B cell (primary cell): ENCODE measurements around the gene SGSM1. TPM values are rescaled to one million over a fixed set of nuclear protein-coding genes. Genes with fewer than 3 reads are reported as not detected.

Source experiments
- ATAC-seq: fragments of 200-7000 bp; cut with Tn5 transposase; one replicate; pipeline ENCODE4 v1.10.0; 2021; ENCODE audit warnings: low read depth, mild to moderate bottlenecking, moderate number of reproducible peaks, moderate library complexity
- CTCF ChIA-PET: fragments of 350-600 bp; sonication (Branson Sonifier 250); formaldehyde crosslinking; loops from one replicate; lab custom pipeline; 2021; ENCODE audit warnings: antibody characterized with exemption, inconsistent platforms; lab: Charles Lee
- POLR2A ChIA-PET: fragments of 350-600 bp; sonication (Branson Sonifier 250); formaldehyde crosslinking; loops from one replicate; lab custom pipeline; 2021; ENCODE audit warnings: antibody characterized with exemption; lab: Charles Lee
- DNase-seq: peaks from one replicate; pipeline ENCODE4 v3.0.0; 2013
- H2AFZ ChIP-seq: 2 replicates; pipeline ENCODE4 v1.6.1; 2012; ENCODE audit warnings: mild to moderate bottlenecking, low read depth, low read length; ENCODE audit not compliant: insufficient read depth, poor library complexity, severe bottlenecking
- H3K27ac ChIP-seq, 2 donors: 1 replicate in 1 of 2; 2 replicates in 1 of 2; pipeline ENCODE4 v1.5.1; 2012 to 2013; ENCODE audit warnings: low read length in 2 of 2, mild to moderate bottlenecking in 2 of 2, moderate library complexity in 1 of 2
- H3K27me3 ChIP-seq, 4 experiments: fragments of 200-600 bp in 1 of 4; sonication (generic) in 1 of 4; replicated peaks in 1 of 4; 1 replicate in 2 of 4; 2 replicates in 2 of 4; pipeline versions ENCODE4 v1.6.1 to v1.7.0; 2013 to 2016; ENCODE audit warnings: low read length in 3 of 4, mild to moderate bottlenecking in 2 of 4, mixed read lengths in 1 of 4, moderate library complexity in 1 of 4; ENCODE audit not compliant: insufficient read depth in 4 of 4, control insufficient read depth in 3 of 4; ENCODE audit errors: control extremely low read depth in 1 of 4
- H3K36me3 ChIP-seq, 2 experiments: replicated peaks in 1 of 2; 1 replicate in 1 of 2; 2 replicates in 1 of 2; pipeline versions ENCODE4 v1.6.1 to v1.7.1; 2013; ENCODE audit warnings: low read length in 1 of 2; ENCODE audit not compliant: insufficient read depth in 2 of 2, control insufficient read depth in 1 of 2; ENCODE audit errors: control extremely low read depth in 1 of 2, extremely low read depth in 1 of 2
- H3K4me1 ChIP-seq, 2 donors: fragments of 200-600 bp in 1 of 2; sonication (generic) in 1 of 2; 1 replicate in 1 of 2; 2 replicates in 1 of 2; pipeline versions ENCODE4 v1.5.1 to v1.6.1; 2013 to 2017; ENCODE audit warnings: low read length in 2 of 2; ENCODE audit not compliant: control insufficient read depth in 2 of 2, insufficient read depth in 2 of 2
- H3K4me2 ChIP-seq: replicated peaks from 2 replicates; pipeline ENCODE3; 2012; ENCODE audit warnings: mild to moderate bottlenecking, low read depth, low read length; ENCODE audit not compliant: poor library complexity, severe bottlenecking
- H3K4me3 ChIP-seq, 5 experiments: fragments of 200-600 bp in 1 of 5; sonication (generic) in 1 of 5; 1 replicate in 3 of 5; 2 replicates in 2 of 5; pipeline versions ENCODE4 v1.5.1 to v1.7.0; 2011 to 2016; ENCODE audit warnings: low read length in 4 of 5, mild to moderate bottlenecking in 4 of 5, low read depth in 2 of 5, control low read depth in 1 of 5, moderate library complexity in 1 of 5; ENCODE audit not compliant: insufficient read depth in 1 of 5; ENCODE audit errors: control extremely low read depth in 1 of 5, extremely low read depth in 1 of 5
- H3K79me2 ChIP-seq: fragments of 200-600 bp; sonication (generic); one replicate; pipeline ENCODE4 v1.6.0; 2016; ENCODE audit warnings: low read length; ENCODE audit not compliant: control insufficient read depth, insufficient read depth
- H3K9ac ChIP-seq: fragments of 200-600 bp; sonication (generic); 2 replicates; pipeline ENCODE4 v1.6.1; 2017; ENCODE audit warnings: mild to moderate bottlenecking, low read length, moderate library complexity
- H3K9me3 ChIP-seq, 3 donors: one replicate each; pipeline versions ENCODE4 v1.6.1 to v1.7.1; 2013; ENCODE audit warnings: low read length in 2 of 3; ENCODE audit not compliant: control insufficient read depth in 2 of 3, insufficient read depth in 1 of 3; ENCODE audit errors: control extremely low read depth in 1 of 3
- H4K20me1 ChIP-seq: 2 replicates; pipeline ENCODE4 v1.6.0; 2012; ENCODE audit warnings: mild to moderate bottlenecking, low read length; ENCODE audit not compliant: insufficient read depth, control insufficient read depth, poor library complexity, severe bottlenecking
- H3K27ac Mint-ChIP-seq: one replicate; pipeline ENCODE4 v1.8.0; 2021; ENCODE audit warnings: mixed read lengths
- H3K27me3 Mint-ChIP-seq: one replicate; pipeline ENCODE4 v1.8.0; 2021; ENCODE audit warnings: mixed read lengths
- H3K4me1 Mint-ChIP-seq: one replicate; pipeline ENCODE4 v1.8.0; 2021; ENCODE audit warnings: mixed read lengths
- H3K4me3 Mint-ChIP-seq: one replicate; pipeline ENCODE4 v1.8.0; 2021; ENCODE audit warnings: mixed read lengths
- H3K9me3 Mint-ChIP-seq: one replicate; pipeline ENCODE4 v1.8.0; 2022; ENCODE audit warnings: mixed read lengths; ENCODE audit not compliant: insufficient read depth
- CTCF ChIP-seq: fragments of 200-600 bp; IDR thresholded peaks from one replicate; pipeline ENCODE4 v1.8.0; 2022; ENCODE audit warnings: antibody characterized with exemption, mild to moderate bottlenecking
- EZH2 ChIP-seq: IDR thresholded peaks from 2 replicates; pipeline ENCODE4 v1.6.1; 2012; ENCODE audit warnings: borderline replicate concordance, low read depth, mild to moderate bottlenecking, moderate library complexity, low read length; ENCODE audit not compliant: insufficient read depth, poor library complexity, severe bottlenecking
- WGBS: methylation state at CpG from one replicate; pipeline ENCODE4 v1.1.5; 2013; ENCODE audit warnings: missing lambda C conversion rate; ENCODE audit not compliant: insufficient coverage; 5-methylcytosine and 5-hydroxymethylcytosine counted together
- intact Hi-C: fragments of 100-400 bp; cut with micrococcal nuclease; formaldehyde crosslinking; loops from one replicate; pipeline ENCODE4 v1.10.0; 2022
- polyA plus RNA-seq: library from polyadenylated mRNA; depleted of rRNA; stranded (reverse); fragments of >200 nt; gene quantifications from 2 replicates; pipeline ENCODE4 v1.2.3, GENCODE V29; 2012
- total RNA-seq, 2 donors: library from RNA; stranded (reverse); fragments of 120-200 nt in 1 of 2; gene quantifications; 1 replicate in 1 of 2; 2 replicates in 1 of 2; pipeline versions ENCODE4 v1.2.3 to v1.2.4, GENCODE V29; 2013 to 2022

Gene SGSM1
- total and polyA plus RNA-seq, 2 donors (not counting 1 experiment from before 2014, with no cell fraction given), result 0.91 to 1.3 TPM

GRCh38 chr22:24920029-24920428 lies 114.0 kb downstream of the SGSM1 start:
- 78% methylated on average over 3 of the region's 4 CpGs for WGBS
- Histone ChIP-seq H3K4me2 (no peak overlapping the region), H3K4me1 (no peaks in the 10 kb centered on the region), H3K9me3 (peaks cover 0 to 4% (median 0%) of the 10 kb centered on the region in 3 donors), H3K27me3 (no peaks in the 10 kb centered on the region), H3K79me2 (no peaks in the 10 kb centered on the region), H4K20me1 (no peaks in the 10 kb centered on the region), H3K36me3 (no peaks in the 10 kb centered on the region), H3K4me3 (no peak overlapping the region), H3K27ac (no peak overlapping the region), H3K9ac (no peak overlapping the region), H2AFZ (no peak overlapping the region)
- Mint-ChIP-seq H3K9me3 (no peaks in the 10 kb centered on the region), H3K4me1 (no peaks in the 10 kb centered on the region), H3K27ac (no peak overlapping the region), H3K4me3 (no peak overlapping the region), H3K27me3 (peaks cover 2% of the 10 kb centered on the region)
- TF ChIP-seq CTCF (no peak), EZH2 (no peak)
- ChIA-PET POLR2A (no interaction called here), CTCF (no interaction called here)
- intact Hi-C loops, result no loop called here
- no peak for ATAC-seq
- DNase-seq, result no peak

GRCh38 chr22:24925586-24926427 lies 119.8 kb downstream of the SGSM1 start:
- Histone ChIP-seq H3K4me3 (no peak overlapping the region), H3K27ac (no peak overlapping the region), H3K27me3 (peaks cover 0 to 4% (median 0%) of the 10 kb centered on the region in 4 experiments), H3K4me1 (no peaks in the 10 kb centered on the region), H3K79me2 (no peaks in the 10 kb centered on the region), H3K36me3 (no peaks in the 10 kb centered on the region), H3K9me3 (peaks cover 0 to 4% (median 0%) of the 10 kb centered on the region in 3 donors), H3K9ac (no peak overlapping the region), H4K20me1 (no peaks in the 10 kb centered on the region), H2AFZ (no peak overlapping the region), H3K4me2 (no peak overlapping the region)
- TF ChIP-seq CTCF (no peak), EZH2 (no peak)
- ATAC-seq, result no peak
- H3K27me3 Mint-ChIP-seq, result peaks cover 23% of the 10 kb centered on the region
- intact Hi-C loops, result no loop called here
- 70% methylated on average over 9 of the region's 17 CpGs for WGBS
- ChIA-PET CTCF (interaction anchor here (0.5 kb wide), 1 partner anchor 864 kb away, joined by 4 read pairs; no protein-coding TSS in a partner anchor), POLR2A (no interaction called here)
- H3K9me3 Mint-ChIP-seq, result no peaks in the 10 kb centered on the region
- H3K4me3 Mint-ChIP-seq, result no peak overlapping the region
- H3K4me1 Mint-ChIP-seq, result no peaks in the 10 kb centered on the region
- DNase-seq, result no peak
- H3K27ac Mint-ChIP-seq, result no peak overlapping the region
